ENCODE measurements around the gene CYSLTR2.

The CYSLTR2 gene

GRCh38 chr13:48660361-48661076 lies 6.8 kb downstream of the CYSLTR2 start:
- no peak for TF ChIP-seq CTCF (IDR thresholded peaks at IDR 0.05)

GRCh38 chr13:48661107-48661506 lies 7.4 kb downstream of the CYSLTR2 start:
- no peak for TF ChIP-seq CTCF (IDR thresholded peaks at IDR 0.05)

GRCh38 chr13:48662226-48662625 lies 8.5 kb downstream of the CYSLTR2 start:
- no peak for TF ChIP-seq CTCF (IDR thresholded peaks at IDR 0.05)

GRCh38 chr13:48667136-48667535 lies 13.4 kb downstream of the CYSLTR2 start:
- TF ChIP-seq CTCF (IDR thresholded peaks at IDR 0.05) = no peak

- TF ChIP-seq CTCF (IDR thresholded peaks at IDR 0.05) = no peak
Observed at GRCh38 chr13:48675247-48675646, 21.5 kb downstream of the CYSLTR2 start.

GRCh38 chr13:48678316-48678715 lies 24.6 kb downstream of the CYSLTR2 start:
- TF ChIP-seq CTCF (IDR thresholded peaks at IDR 0.05) = no peak

- no peak for TF ChIP-seq CTCF (IDR thresholded peaks at IDR 0.05)
Observed at GRCh38 chr13:48679941-48680680, 26.4 kb downstream of the CYSLTR2 start.

All from LNCAP (cell line).